HEK293T (cell line): ENCODE results near the gene KIR3DL3.
"Not testable (repeated sequence)": the region's sequence is repeated elsewhere in the genome, so short reads cannot be mapped to it uniquely, and the experiment has no call there.

Experiments
- BHLHE40 ChIP-seq: fragments of 450-650 bp; IDR thresholded peaks from 2 replicates; pipeline ENCODE4 v1.6.1; 2016; ENCODE audit warnings: mild to moderate bottlenecking, moderate library complexity, borderline replicate concordance
- ELF4 ChIP-seq: fragments of 450-650 bp; IDR thresholded peaks from 2 replicates; pipeline ENCODE4 v1.6.1; 2017; ENCODE audit warnings: antibody characterized with exemption
- FOXA1 ChIP-seq: fragments of 450-650 bp; IDR thresholded peaks from 2 replicates; pipeline ENCODE4 v1.6.1; 2016; ENCODE audit warnings: mild to moderate bottlenecking
- FOXK2 ChIP-seq: fragments of 450-650 bp; IDR thresholded peaks from 2 replicates; pipeline ENCODE4 v1.6.1; 2016; ENCODE audit warnings: mild to moderate bottlenecking
- FOXM1 ChIP-seq: fragments of 450-650 bp; IDR thresholded peaks from 2 replicates; pipeline ENCODE4 v1.6.1; 2017; ENCODE audit warnings: mild to moderate bottlenecking, borderline replicate concordance
- HDGF ChIP-seq: fragments of 450-650 bp; IDR thresholded peaks from 2 replicates; pipeline ENCODE4 v1.6.1; 2017; ENCODE audit warnings: antibody characterized with exemption, borderline replicate concordance
- LEF1 ChIP-seq: fragments of 450-650 bp; IDR thresholded peaks from 2 replicates; pipeline ENCODE4 v1.6.1; 2017; ENCODE audit warnings: mild to moderate bottlenecking, borderline replicate concordance
- SP1 ChIP-seq: fragments of 450-650 bp; IDR thresholded peaks from 2 replicates; pipeline ENCODE4 v1.6.1; 2017
- SUZ12 ChIP-seq: fragments of 450-650 bp; IDR thresholded peaks from 2 replicates; pipeline ENCODE4 v1.6.1; 2016; ENCODE audit warnings: mild to moderate bottlenecking
- TARDBP ChIP-seq: fragments of 450-650 bp; IDR thresholded peaks from 2 replicates; pipeline ENCODE4 v1.6.1; 2016
- ZNF384 ChIP-seq: fragments of 450-650 bp; IDR thresholded peaks from 2 replicates; pipeline ENCODE4 v1.6.1; 2016

- not testable (repeated sequence) for TF ChIP-seq SP1, LEF1, SUZ12, HDGF, FOXK2, BHLHE40, FOXA1, TARDBP, ZNF384, FOXM1, ELF4
These were observed 45.4 kb downstream of the KIR3DL3 start, which contains the start of gene KIR2DL1 for GRCh38 chr19:54769646-54770045.
